ENCODE results near the gene GNA12.

GRCh38 chr7:2729031-2729892 lies 114.8 kb downstream of the GNA12 start:
- TF ChIP-seq POLR2A (IDR thresholded peaks at IDR 0.05), result no peak
- TF ChIP-seq, protein P1, sequence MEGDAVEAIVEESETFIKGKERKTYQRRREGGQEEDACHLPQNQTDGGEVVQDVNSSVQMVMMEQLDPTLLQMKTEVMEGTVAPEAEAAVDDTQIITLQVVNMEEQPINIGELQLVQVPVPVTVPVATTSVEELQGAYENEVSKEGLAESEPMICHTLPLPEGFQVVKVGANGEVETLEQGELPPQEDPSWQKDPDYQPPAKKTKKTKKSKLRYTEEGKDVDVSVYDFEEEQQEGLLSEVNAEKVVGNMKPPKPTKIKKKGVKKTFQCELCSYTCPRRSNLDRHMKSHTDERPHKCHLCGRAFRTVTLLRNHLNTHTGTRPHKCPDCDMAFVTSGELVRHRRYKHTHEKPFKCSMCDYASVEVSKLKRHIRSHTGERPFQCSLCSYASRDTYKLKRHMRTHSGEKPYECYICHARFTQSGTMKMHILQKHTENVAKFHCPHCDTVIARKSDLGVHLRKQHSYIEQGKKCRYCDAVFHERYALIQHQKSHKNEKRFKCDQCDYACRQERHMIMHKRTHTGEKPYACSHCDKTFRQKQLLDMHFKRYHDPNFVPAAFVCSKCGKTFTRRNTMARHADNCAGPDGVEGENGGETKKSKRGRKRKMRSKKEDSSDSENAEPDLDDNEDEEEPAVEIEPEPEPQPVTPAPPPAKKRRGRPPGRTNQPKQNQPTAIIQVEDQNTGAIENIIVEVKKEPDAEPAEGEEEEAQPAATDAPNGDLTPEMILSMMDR (IDR thresholded peaks at IDR 0.05), result no peak
- no peak for TF ChIP-seq POLR2AphosphoS5 (IDR thresholded peaks at IDR 0.05; ENCODE audit: insufficient read depth in 1 of 2, low read depth in 1 of 2)

Data from vagina (tissue), 2 donors.